ENCODE measurements around the gene CARNS1. TPM values are rescaled to one million over a fixed set of nuclear protein-coding genes. Genes with fewer than 3 reads are reported as not detected.

Gene CARNS1
- total RNA-seq (2013; cell fraction: nucleolus; rRNA removed), result 0.15 and 0.22 TPM in 2 replicates
- 0.11 TPM in 2 replicates for total RNA-seq (2014; rRNA removed)
- total RNA-seq (2014; rRNA removed; fragmentation: Illumina TruSeq; extraction: Trizol), result 0.04 TPM in 1 of 2 replicates, not detected in the other
- 0.10 and 0.19 TPM in 2 replicates for total RNA-seq (2021)
- 0.18 TPM for polyA plus RNA-seq (2011; ENCODE audit: low read depth)
- not detected in 2 replicates for polyA plus RNA-seq (2011; rRNA removed)
- 0.01 TPM in 1 of 2 replicates, not detected in the other for polyA plus RNA-seq (2011; cell fraction: cytosol; rRNA removed)
- polyA plus RNA-seq (2011; cell fraction: nucleus; rRNA removed), result 0.07 and 0.13 TPM in 2 replicates
- polyA plus RNA-seq (2012), result 0.27 and 0.31 TPM in 2 replicates
- polyA plus RNA-seq (2014; fragmentation: Illumina TruSeq; extraction: Trizol), result 0.10 TPM in 1 of 2 replicates, not detected in the other
- polyA plus RNA-seq (2014; fragmentation: Nextera tagmentation; extraction: Ambion mirVana), result under 1 TPM in 1 of 2 experiments, not detected in 1; 0.02 TPM
- 0.14 and 0.25 TPM in 2 replicates for polyA plus RNA-seq (2014; rRNA removed)
- under 1 TPM in 1 of 2 experiments, not detected in 1; 0.09 TPM for polyA plus RNA-seq (2016; fragmentation: Nextera tagmentation; extraction: Ambion mirVana)
- not detected in 2 replicates for polyA minus RNA-seq (2011; rRNA and poly(A)+ RNA removed)
- polyA minus RNA-seq (2011; cell fraction: cytosol; rRNA and poly(A)+ RNA removed), result not detected in 2 replicates
- polyA minus RNA-seq (2011; cell fraction: nucleus; rRNA and poly(A)+ RNA removed), result 0.12 TPM in 1 of 2 replicates, not detected in the other
- Bru-seq, nascent RNA, result percentile 12 among the genes with signal in this experiment
- BruChase-seq, experiment 1, labeled RNA remaining after a 6-hour chase, result percentile 20 among the genes with signal in this experiment
- percentile 21 among the genes with signal in this experiment for BruChase-seq, experiment 2, labeled RNA remaining after a 2-hour chase
- long read RNA-seq, experiment 1, result 0 reads
- long read RNA-seq, experiment 2, result 0 reads

GRCh38 chr11:67415501-67416304 is at the start of gene CARNS1:
Gene CARNS1, plus strand, starts transcription at chr11:67415678. Its CDS starts 522 bp downstream, at chr11:67416200.
- intact Hi-C loops (cut with micrococcal nuclease; ENCODE audit: unreplicated experiment), result no loop called here
- H3K4me3 ChIP-seq, result no peak within 1 kb of the TSS
- ChIA-PET POLR2A (no interaction called here), RAD21 (ENCODE audit: unreplicated experiment) (no interaction called here), CTCF (no interaction called here), SMC1A (ENCODE audit: uncharacterized antibody, unreplicated experiment) (no interaction called here)
- H3K36me3 ChIP-seq (ENCODE audit: control insufficient read depth in 2 of 2, insufficient read depth in 2 of 2, low read length in 1 of 2), result no peaks in the 10 kb centered on the region
- no peak for ATAC-seq
- H2AFZ ChIP-seq (ENCODE audit: control insufficient read depth, low read depth, low read length), result no peak within 1 kb of the TSS
- H4K20me1 ChIP-seq (ENCODE audit: control insufficient read depth, insufficient read depth), result no peaks in the 10 kb centered on the region
- H3K79me2 ChIP-seq (ENCODE audit: control insufficient read depth, insufficient read depth, low read length), result no peaks in the 10 kb centered on the region
- no peaks in the 10 kb centered on the region for H3K9me3 ChIP-seq (replicated peaks; ENCODE audit: control insufficient read depth, insufficient read depth, low read length)
- no peak for DNase-seq (ENCODE audit: low read depth, low spot score)
- in situ Hi-C loops (cut with MboI), result no loop called here
- 12% methylated on average over 32 of the region's 67 CpGs for WGBS (ENCODE audit: insufficient coverage, insufficient replicate concordance, low lambda C conversion rate, missing lambda C conversion rate)
- H3K27me3 ChIP-seq (replicated peaks in 1 of 2; ENCODE audit: control insufficient read depth in 2 of 2, insufficient read depth in 2 of 2, low read length in 1 of 2), result peaks cover 0 to 5% of the 10 kb centered on the region in 2 experiments; a peak in 3 of 4 replicates
- TF ChIP-seq LARP7 (IDR thresholded peaks at IDR 0.05) (no peak), ZNF384 (IDR thresholded peaks at IDR 0.05; ENCODE audit: borderline replicate concordance, low read depth, low read length) (no peak), EZH2 (IDR thresholded peaks at IDR 0.05; ENCODE audit: borderline replicate concordance, control insufficient read depth, low read depth, low read length) (no peak), SUZ12 (IDR thresholded peaks at IDR 0.05; ENCODE audit: unreplicated experiment) (peak; percentile 75), ZNF274 (IDR thresholded peaks at IDR 0.05; ENCODE audit: insufficient read depth, insufficient read length) (no peak), RCOR1 (conservative IDR thresholded peaks at IDR 0.05; ENCODE audit: low read depth, low read length) (no peak), DPF2 (IDR thresholded peaks at IDR 0.05) (no peak), SRF (IDR thresholded peaks at IDR 0.05; ENCODE audit: low read depth in 2 of 2, low read length in 2 of 2) (0 out of 4 replicates have a peak, but pooled peaks of 1 of the 2 experiments have one; percentile 2), E2F8 (IDR thresholded peaks at IDR 0.05; ENCODE audit: low read depth, partially characterized antibody) (no peak)
- no TSS peak for BruUV-seq (replicated peaks)
- H3K4me1 ChIP-seq (ENCODE audit: control insufficient read depth, insufficient read depth, low read length), result peaks cover 10% of the 10 kb centered on the region
- no peak within 1 kb of the TSS for H3K4me2 ChIP-seq (ENCODE audit: control insufficient read depth, insufficient read depth)
- no peak within 1 kb of the TSS for H3K27ac ChIP-seq (ENCODE audit: control insufficient read depth, insufficient read depth)
- FAIRE-seq, result no peak
- no peak within 1 kb of the TSS for H3K9ac ChIP-seq (ENCODE audit: control insufficient read depth, insufficient read depth, low read length)
